GM12878 (cell line): ENCODE measurements around the gene KIAA2012. TPM values are rescaled to one million over a fixed set of nuclear protein-coding genes. Genes with fewer than 3 reads are reported as not detected.

Experiments used
- polyA plus RNA-seq, 11 experiments: library from polyadenylated mRNA; depleted of rRNA in 4 of 11; unstranded in 6 of 11; stranded (reverse) in 5 of 11; fragments of >200 nt; fragmentation: Nextera tagmentation in 4 of 11; fragmentation: Illumina TruSeq in 1 of 11; extraction: Ambion mirVana in 4 of 11; extraction: Trizol in 1 of 11; gene quantifications; 1 replicate in 1 of 11; 2 replicates in 10 of 11; pipeline versions ENCODE4 v1.2.1 to v1.2.3, GENCODE V29; 2011 to 2016; ENCODE audit warnings: inconsistent platforms in 2 of 11, missing spikeins in 2 of 11, low read depth in 1 of 11
- small RNA-seq: library from RNA; depleted of rRNA; stranded (forward); fragments of <200 nt; gene quantifications from one replicate; pipeline ENCODE3, GENCODE V24; 2014
- total RNA-seq, 4 experiments: library from RNA; depleted of rRNA in 3 of 4; stranded (reverse); fragments of >200 nt in 3 of 4; fragmentation: Illumina TruSeq in 1 of 4; extraction: Trizol in 1 of 4; gene quantifications; 2 replicates each; pipeline versions ENCODE4 v1.2.1 to v1.2.3, GENCODE V29; 2013 to 2021

KIAA2012 gene
- total and polyA plus RNA-seq, 10 of the 15 experiments (the other 5 are each of a cell fraction or from before 2014, with no cell fraction given) = 0.03 TPM; not detected in 9

Small RNAs within 50 kb of the gene (small RNA-seq; reads per million reads assigned to genes)
- gene AC079354.2 = not detected

Other genes starting within 250 kb of the KIAA2012 start
- 1.5 TPM in 2 replicates for gene FZD7, start 39.4 kb upstream of the KIAA2012 start, total RNA-seq (2014; rRNA removed)
- 0.64 and 0.76 TPM in 2 replicates for gene FZD7, start 39.4 kb upstream of the KIAA2012 start, total RNA-seq (2014; rRNA removed; fragmentation: Illumina TruSeq; extraction: Trizol)
- gene FZD7, start 39.4 kb upstream of the KIAA2012 start, total RNA-seq (2021) = 2.4 and 2.6 TPM in 2 replicates
- 0.42 and 0.50 TPM in 2 replicates for gene FZD7, start 39.4 kb upstream of the KIAA2012 start, polyA plus RNA-seq (2011; rRNA removed)
- 0.75 and 1.3 TPM in 2 replicates for gene FZD7, start 39.4 kb upstream of the KIAA2012 start, polyA plus RNA-seq (2014; fragmentation: Illumina TruSeq; extraction: Trizol)
- gene FZD7, start 39.4 kb upstream of the KIAA2012 start, polyA plus RNA-seq (2014; fragmentation: Nextera tagmentation; extraction: Ambion mirVana) = under 1 TPM; 0.24 to 0.47 TPM
- 1.1 and 1.3 TPM in 2 replicates for gene FZD7, start 39.4 kb upstream of the KIAA2012 start, polyA plus RNA-seq (2014; rRNA removed)
- under 1 TPM; 0.47 to 0.88 TPM for gene FZD7, start 39.4 kb upstream of the KIAA2012 start, polyA plus RNA-seq (2016; fragmentation: Nextera tagmentation; extraction: Ambion mirVana)
- gene SUMO1, start 165.3 kb downstream of the KIAA2012 start, total RNA-seq (2014; rRNA removed) = 116 and 138 TPM in 2 replicates
- 167 and 169 TPM in 2 replicates for gene SUMO1, start 165.3 kb downstream of the KIAA2012 start, total RNA-seq (2014; rRNA removed; fragmentation: Illumina TruSeq; extraction: Trizol)
- gene SUMO1, start 165.3 kb downstream of the KIAA2012 start, total RNA-seq (2021) = 101 and 105 TPM in 2 replicates
- 133 and 195 TPM in 2 replicates for gene SUMO1, start 165.3 kb downstream of the KIAA2012 start, polyA plus RNA-seq (2011; rRNA removed)
- gene SUMO1, start 165.3 kb downstream of the KIAA2012 start, polyA plus RNA-seq (2014; fragmentation: Illumina TruSeq; extraction: Trizol) = 232 and 336 TPM in 2 replicates
- gene SUMO1, start 165.3 kb downstream of the KIAA2012 start, polyA plus RNA-seq (2014; fragmentation: Nextera tagmentation; extraction: Ambion mirVana) = 100 to 1,000 TPM; 351 to 458 TPM
- gene SUMO1, start 165.3 kb downstream of the KIAA2012 start, polyA plus RNA-seq (2014; rRNA removed) = 96.8 and 123 TPM in 2 replicates
- gene SUMO1, start 165.3 kb downstream of the KIAA2012 start, polyA plus RNA-seq (2016; fragmentation: Nextera tagmentation; extraction: Ambion mirVana) = 100 to 1,000 TPM; 285 to 293 TPM
- gene NOP58, start 192.5 kb downstream of the KIAA2012 start, total RNA-seq (2014; rRNA removed) = 131 and 137 TPM in 2 replicates
- 200 and 210 TPM in 2 replicates for gene NOP58, start 192.5 kb downstream of the KIAA2012 start, total RNA-seq (2014; rRNA removed; fragmentation: Illumina TruSeq; extraction: Trizol)
- gene NOP58, start 192.5 kb downstream of the KIAA2012 start, total RNA-seq (2021) = 137 and 142 TPM in 2 replicates
- gene NOP58, start 192.5 kb downstream of the KIAA2012 start, polyA plus RNA-seq (2011; rRNA removed) = 137 and 221 TPM in 2 replicates
- gene NOP58, start 192.5 kb downstream of the KIAA2012 start, polyA plus RNA-seq (2014; fragmentation: Illumina TruSeq; extraction: Trizol) = 224 and 268 TPM in 2 replicates
- gene NOP58, start 192.5 kb downstream of the KIAA2012 start, polyA plus RNA-seq (2014; fragmentation: Nextera tagmentation; extraction: Ambion mirVana) = 100 to 1,000 TPM; 317 to 327 TPM
- gene NOP58, start 192.5 kb downstream of the KIAA2012 start, polyA plus RNA-seq (2014; rRNA removed) = 133 and 157 TPM in 2 replicates
- gene NOP58, start 192.5 kb downstream of the KIAA2012 start, polyA plus RNA-seq (2016; fragmentation: Nextera tagmentation; extraction: Ambion mirVana) = 100 to 1,000 TPM; 259 to 273 TPM